ENCODE results near the gene VSTM2L. TPM values are rescaled to one million over a fixed set of nuclear protein-coding genes. Genes with fewer than 3 reads are reported as not detected.

The VSTM2L gene
- polyA plus RNA-seq, 2 of the 4 experiments (the other 2 are of a cell fraction), result 2.0 to 5.8 TPM

DNA sequence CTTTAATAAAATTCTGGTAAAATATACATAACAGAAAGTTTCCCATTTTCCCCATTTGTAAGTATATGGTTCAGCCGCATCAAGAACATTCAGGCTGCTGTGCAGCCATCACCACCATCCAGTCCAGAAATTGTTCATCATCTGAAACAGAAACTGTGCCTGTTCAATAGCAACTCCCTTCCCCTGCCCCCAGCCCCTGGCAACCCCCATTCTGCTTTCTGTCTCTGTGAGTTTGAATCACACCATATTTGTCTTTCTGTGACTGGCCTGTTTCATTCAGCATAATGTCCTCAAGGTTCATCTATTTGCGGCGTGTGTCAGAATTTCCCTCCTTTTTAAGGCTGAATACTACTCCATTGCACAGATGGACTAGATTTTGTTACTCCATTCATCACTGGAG, 19.1 kb downstream of the VSTM2L start:
- FAIRE-seq, result no peak
- Histone ChIP-seq H3K9me3 (no peaks in the 10 kb centered on the region), H3K4me1 (no peaks in the 10 kb centered on the region), H3K4me2 (no peak overlapping the region), H3K27ac (no peak overlapping the region), H3K4me3 (no peak overlapping the region)
- ChIA-PET POLR2A (no interaction called here), CTCF (no interaction called here)
- no peak for DNase-seq (ENCODE audit: low read depth in 1 of 2, low spot score in 1 of 2)
- 89% methylated on average over 3 of the region's 3 CpGs for WGBS (ENCODE audit: missing lambda C conversion rate)
- no peak for ATAC-seq
- TF ChIP-seq ZFP36 (IDR thresholded peaks at IDR 0.05; ENCODE audit: borderline replicate concordance, partially characterized antibody) (no peak), ZSCAN20 (CRISPR knock-in tag; IDR thresholded peaks at IDR 0.05) (no peak), RFX5 (IDR thresholded peaks at IDR 0.05) (no peak), CTCF (IDR thresholded peaks at IDR 0.05) (no peak)

DNA sequence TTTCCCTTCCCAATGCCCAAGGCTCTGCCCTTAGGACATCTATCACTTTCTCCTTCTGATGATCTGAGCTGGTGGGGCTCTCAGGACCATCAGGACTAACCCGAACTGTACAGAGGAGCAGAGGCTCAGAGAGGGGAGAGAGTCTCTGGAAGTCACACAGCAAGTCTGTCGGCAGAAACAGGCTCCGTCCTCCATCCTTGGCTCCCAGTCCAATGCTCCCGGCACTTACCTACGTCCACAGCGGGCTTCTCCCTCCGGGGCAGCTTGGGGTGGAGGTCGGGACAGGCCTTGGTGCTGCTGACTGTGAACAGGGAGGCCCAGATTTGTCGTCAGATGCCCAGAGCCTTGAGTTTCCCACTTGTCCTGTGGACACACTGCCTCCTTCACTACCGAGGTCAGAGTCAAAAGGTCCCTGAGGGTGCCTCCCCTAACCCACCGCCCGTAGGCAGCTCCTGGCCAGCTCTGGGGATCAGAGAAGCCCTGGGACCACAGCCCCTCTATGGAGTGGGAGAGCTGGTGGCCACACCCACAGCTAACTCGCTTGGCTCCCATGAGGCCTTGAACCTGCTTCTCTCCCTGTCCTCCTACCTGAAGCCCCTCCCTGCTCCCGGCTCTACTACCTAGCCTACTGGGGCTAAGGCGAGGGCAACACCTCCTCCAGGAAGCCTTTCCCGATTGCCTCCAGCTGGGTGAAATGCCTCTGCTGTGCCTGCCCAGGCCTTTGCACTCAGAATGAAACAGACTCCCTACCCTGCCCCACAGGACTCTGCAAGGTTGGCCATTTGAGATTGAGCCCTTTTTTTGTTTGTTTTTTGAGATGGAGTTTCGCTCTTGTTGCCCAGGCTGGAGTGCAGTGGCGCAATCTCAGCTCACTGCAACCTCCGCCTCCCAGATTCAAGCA, 22.6 kb downstream of the VSTM2L start:
- no peaks in the 10 kb centered on the region for H3K4me1 ChIP-seq
- DNase-seq (ENCODE audit: low read depth in 1 of 2, low spot score in 1 of 2) (no peak), ATAC-seq (no peak), FAIRE-seq (no peak)
- no peak overlapping the region for H3K4me3 ChIP-seq
- H3K4me2 ChIP-seq, result no peak overlapping the region
- H3K27ac ChIP-seq, result no peak overlapping the region
- CTCF ChIA-PET, result interaction anchor here (1.0 to 2.0 kb wide), 3 partner anchors 11 to 361 kb away, joined by 3 to 8 read pairs (median 3); no protein-coding TSS in a partner anchor
- WGBS (ENCODE audit: missing lambda C conversion rate), result 80% methylated on average over 13 of the region's 19 CpGs
- no peaks in the 10 kb centered on the region for H3K9me3 ChIP-seq
- TF ChIP-seq ZFP36 (IDR thresholded peaks at IDR 0.05; ENCODE audit: borderline replicate concordance, partially characterized antibody), result peak; percentile 63
- TF ChIP-seq, protein P1, sequence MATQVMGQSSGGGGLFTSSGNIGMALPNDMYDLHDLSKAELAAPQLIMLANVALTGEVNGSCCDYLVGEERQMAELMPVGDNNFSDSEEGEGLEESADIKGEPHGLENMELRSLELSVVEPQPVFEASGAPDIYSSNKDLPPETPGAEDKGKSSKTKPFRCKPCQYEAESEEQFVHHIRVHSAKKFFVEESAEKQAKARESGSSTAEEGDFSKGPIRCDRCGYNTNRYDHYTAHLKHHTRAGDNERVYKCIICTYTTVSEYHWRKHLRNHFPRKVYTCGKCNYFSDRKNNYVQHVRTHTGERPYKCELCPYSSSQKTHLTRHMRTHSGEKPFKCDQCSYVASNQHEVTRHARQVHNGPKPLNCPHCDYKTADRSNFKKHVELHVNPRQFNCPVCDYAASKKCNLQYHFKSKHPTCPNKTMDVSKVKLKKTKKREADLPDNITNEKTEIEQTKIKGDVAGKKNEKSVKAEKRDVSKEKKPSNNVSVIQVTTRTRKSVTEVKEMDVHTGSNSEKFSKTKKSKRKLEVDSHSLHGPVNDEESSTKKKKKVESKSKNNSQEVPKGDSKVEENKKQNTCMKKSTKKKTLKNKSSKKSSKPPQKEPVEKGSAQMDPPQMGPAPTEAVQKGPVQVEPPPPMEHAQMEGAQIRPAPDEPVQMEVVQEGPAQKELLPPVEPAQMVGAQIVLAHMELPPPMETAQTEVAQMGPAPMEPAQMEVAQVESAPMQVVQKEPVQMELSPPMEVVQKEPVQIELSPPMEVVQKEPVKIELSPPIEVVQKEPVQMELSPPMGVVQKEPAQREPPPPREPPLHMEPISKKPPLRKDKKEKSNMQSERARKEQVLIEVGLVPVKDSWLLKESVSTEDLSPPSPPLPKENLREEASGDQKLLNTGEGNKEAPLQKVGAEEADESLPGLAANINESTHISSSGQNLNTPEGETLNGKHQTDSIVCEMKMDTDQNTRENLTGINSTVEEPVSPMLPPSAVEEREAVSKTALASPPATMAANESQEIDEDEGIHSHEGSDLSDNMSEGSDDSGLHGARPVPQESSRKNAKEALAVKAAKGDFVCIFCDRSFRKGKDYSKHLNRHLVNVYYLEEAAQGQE (IDR thresholded peaks at IDR 0.05), result no peak
- POLR2A ChIA-PET, result no interaction called here

GRCh38 chr20:37926612-37927011, 23.7 kb downstream of the VSTM2L start:
- CTCF ChIA-PET, result interaction anchor here (0.6 kb wide), 1 partner anchor 362 kb away, joined by 3 read pairs; no protein-coding TSS in a partner anchor
- WGBS (ENCODE audit: missing lambda C conversion rate), result 78% methylated on average over 4 of the region's 4 CpGs
- FAIRE-seq, result no peak
- H3K4me1 ChIP-seq, result no peaks in the 10 kb centered on the region
- TF ChIP-seq ZSCAN20 (CRISPR knock-in tag; IDR thresholded peaks at IDR 0.05) (no peak), POLR2A (IDR thresholded peaks at IDR 0.05; ENCODE audit: low read length) (no peak), CEBPB (IDR thresholded peaks at IDR 0.05) (no peak), HOXB5 (CRISPR knock-in tag; IDR thresholded peaks at IDR 0.05) (no peak), CBX2 (IDR thresholded peaks at IDR 0.05; ENCODE audit: borderline replicate concordance, low read depth) (no peak), MAX (IDR thresholded peaks at IDR 0.05) (no peak), GATA3 (IDR thresholded peaks at IDR 0.05; ENCODE audit: borderline replicate concordance) (no peak)
- DNase-seq (ENCODE audit: low read depth in 1 of 2, low spot score in 1 of 2), result no peak
- H3K4me3 ChIP-seq, result no peak overlapping the region
- no peak overlapping the region for H3K27ac ChIP-seq
- POLR2A ChIA-PET, result no interaction called here
- no peak overlapping the region for H3K4me2 ChIP-seq
- ATAC-seq, result no peak
- H3K9me3 ChIP-seq, result no peaks in the 10 kb centered on the region

DNA sequence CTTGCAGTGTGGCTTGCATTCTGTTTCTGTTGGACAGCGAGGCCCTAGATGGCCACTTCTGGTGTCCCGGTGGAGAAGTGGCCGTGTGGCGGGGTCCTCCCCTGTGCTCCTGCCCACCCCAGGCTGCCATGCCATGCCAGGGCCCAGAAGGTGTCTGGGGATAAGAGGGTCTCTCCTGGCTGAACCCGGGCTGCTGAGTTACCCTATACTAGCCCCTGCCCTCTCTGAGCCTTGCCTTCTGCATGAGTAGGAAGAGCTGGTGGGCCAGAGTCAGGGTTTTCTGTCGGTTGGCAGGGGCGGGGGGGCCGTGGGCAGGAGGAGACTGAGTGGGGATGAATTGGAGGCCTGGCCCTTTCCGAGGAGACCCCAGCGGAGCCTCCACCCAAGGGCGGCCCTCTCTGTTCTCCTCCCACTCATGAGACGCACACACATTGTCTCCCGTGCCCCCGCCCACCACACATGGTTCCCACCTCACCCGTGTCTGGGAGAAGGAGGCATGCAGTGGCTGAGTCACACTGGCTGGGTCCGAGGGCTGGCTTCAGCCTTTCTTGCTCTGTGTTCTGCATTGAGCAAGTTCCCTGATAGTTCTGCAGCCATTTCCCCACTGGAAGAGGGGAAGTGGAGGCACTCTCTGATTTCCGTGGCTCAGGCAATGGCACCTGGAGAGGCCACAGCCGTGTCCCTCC, 24.6 kb downstream of the VSTM2L start:
- CTCF ChIA-PET, result no interaction called here
- Histone ChIP-seq H3K9me3 (no peaks in the 10 kb centered on the region), H3K4me1 (no peaks in the 10 kb centered on the region), H3K4me3 (no peak overlapping the region), H3K27ac (no peak overlapping the region), H3K4me2 (no peak overlapping the region)
- POLR2A ChIA-PET, result no interaction called here
- FAIRE-seq (no peak), ATAC-seq (no peak), DNase-seq (ENCODE audit: low read depth in 1 of 2, low spot score in 1 of 2) (no peak)
- TF ChIP-seq JUN (IDR thresholded peaks at IDR 0.05) (no peak), ESRRA (IDR thresholded peaks at IDR 0.05; ENCODE audit: borderline replicate concordance, low read length) (no peak), ZC3H11A (IDR thresholded peaks at IDR 0.05) (no peak), MAFK (IDR thresholded peaks at IDR 0.05; ENCODE audit: partially characterized antibody) (no peak), CBX2 (IDR thresholded peaks at IDR 0.05; ENCODE audit: borderline replicate concordance, low read depth) (no peak), RNF2 (IDR thresholded peaks at IDR 0.05; ENCODE audit: borderline replicate concordance, low read depth) (no peak), EHF (CRISPR knock-in tag; IDR thresholded peaks at IDR 0.05) (no peak), FOSL2 (IDR thresholded peaks at IDR 0.05) (no peak), FOSL2 (CRISPR knock-in tag; IDR thresholded peaks at IDR 0.05) (no peak), RFX5 (IDR thresholded peaks at IDR 0.05) (no peak), KDM1A (IDR thresholded peaks at IDR 0.05; ENCODE audit: low read depth) (no peak), CHD4 (IDR thresholded peaks at IDR 0.05; ENCODE audit: borderline replicate concordance) (no peak), ZNF302 (CRISPR knock-in tag; IDR thresholded peaks at IDR 0.05) (no peak)
- WGBS (ENCODE audit: missing lambda C conversion rate), result 70% methylated on average over 16 of the region's 18 CpGs
